ENCODE data around the gene RDH5.
"Not testable (repeated sequence)": the region's sequence is repeated elsewhere in the genome, so short reads cannot be mapped to it uniquely, and the experiment has no call there.

Gene RDH5

GRCh38 chr12:55746174-55746912 lies 26.1 kb downstream of the RDH5 start:
- Mint-ChIP-seq H3K36me3 (ENCODE audit: low read depth) (peaks cover 38% of the 10 kb centered on the region), H3K27ac (peak overlapping the region; percentile 81 to 96 (median 88)), H3K4me1 (peaks cover 55% of the 10 kb centered on the region), H3K9me3 (no peaks in the 10 kb centered on the region), H3K27me3 (ENCODE audit: low read depth) (no peaks in the 10 kb centered on the region), H3K4me3 (peak overlapping the region; percentile 83 to 91 (median 83))
- TF ChIP-seq CTCF (IDR thresholded peaks at IDR 0.05; ENCODE audit: unreplicated experiment in 3 of 3), result no peak

GRCh38 chr12:55746913-55747231 lies 26.7 kb downstream of the RDH5 start:
- no peak for TF ChIP-seq CTCF (IDR thresholded peaks at IDR 0.05; ENCODE audit: unreplicated experiment in 3 of 3)
- Mint-ChIP-seq H3K27me3 (ENCODE audit: low read depth) (no peaks in the 10 kb centered on the region), H3K4me1 (peaks cover 52% of the 10 kb centered on the region), H3K9me3 (no peaks in the 10 kb centered on the region), H3K36me3 (ENCODE audit: low read depth) (peaks cover 43% of the 10 kb centered on the region), H3K27ac (peak overlapping the region; percentile 81 to 96 (median 88)), H3K4me3 (peak overlapping the region in 2 of 3 experiments; percentile 24 to 91)

DNA sequence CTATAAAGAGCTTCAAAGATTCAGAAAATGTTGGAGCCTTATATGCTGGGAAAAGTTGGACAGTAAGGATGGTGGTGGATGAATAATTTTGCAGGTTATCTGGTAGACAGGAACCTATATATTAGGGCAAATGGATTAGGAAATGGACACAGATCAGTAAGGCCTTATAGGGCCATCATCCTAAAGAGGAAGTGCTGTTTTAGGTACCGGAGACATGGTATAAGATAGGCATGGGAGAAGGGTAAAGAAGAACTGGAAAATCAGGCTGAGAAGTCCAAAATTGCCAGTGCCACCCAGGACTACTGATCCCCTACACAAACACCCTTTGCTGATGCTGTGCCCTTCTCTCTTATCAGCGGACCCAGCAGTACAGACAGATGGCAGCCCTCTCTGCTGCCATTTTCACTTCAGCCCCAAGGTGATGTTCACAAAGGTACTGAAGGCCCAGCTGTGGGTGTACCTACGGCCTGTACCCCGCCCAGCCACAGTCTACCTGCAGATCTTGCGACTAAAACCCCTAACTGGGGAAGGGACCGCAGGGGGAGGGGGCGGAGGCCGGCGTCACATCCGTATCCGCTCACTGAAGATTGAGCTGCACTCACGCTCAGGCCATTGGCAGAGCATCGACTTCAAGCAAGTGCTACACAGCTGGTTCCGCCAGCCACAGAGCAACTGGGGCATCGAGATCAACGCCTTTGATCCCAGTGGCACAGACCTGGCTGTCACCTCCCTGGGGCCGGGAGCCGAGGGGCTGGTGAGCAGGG lies 28.2 kb downstream of the RDH5 start:
- Mint-ChIP-seq H3K4me3 (no peak overlapping the region), H3K4me1 (peaks cover 41% of the 10 kb centered on the region), H3K9me3 (no peaks in the 10 kb centered on the region), H3K36me3 (ENCODE audit: low read depth) (peaks cover 58% of the 10 kb centered on the region), H3K27ac (peak overlapping the region; percentile 1 to 96 (median 81)), H3K27me3 (ENCODE audit: low read depth) (no peaks in the 10 kb centered on the region)
- no peak for TF ChIP-seq CTCF (IDR thresholded peaks at IDR 0.05; ENCODE audit: unreplicated experiment in 3 of 3)

DNA sequence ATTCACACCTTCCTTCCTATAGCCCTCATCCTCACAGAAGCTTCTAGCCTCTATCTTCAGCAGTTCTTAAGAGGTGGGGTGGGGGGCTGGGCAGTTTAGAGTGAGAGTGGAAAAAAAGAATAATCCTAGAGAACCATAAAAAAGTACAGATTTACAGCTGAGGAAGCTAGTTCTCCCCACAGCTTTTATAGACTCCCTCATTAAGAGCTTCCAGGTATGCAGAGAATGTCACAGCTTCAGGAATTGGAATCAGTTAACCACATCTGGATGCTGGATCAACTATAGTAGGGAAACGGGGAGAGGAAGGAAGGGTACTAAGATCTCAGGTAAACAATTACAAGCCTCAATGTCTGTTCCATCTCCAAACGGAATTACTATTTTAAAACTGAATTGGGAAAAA lies 35.1 kb downstream of the RDH5 start:
- Mint-ChIP-seq H3K27me3 (ENCODE audit: low read depth) (no peaks in the 10 kb centered on the region), H3K36me3 (ENCODE audit: low read depth) (peaks cover 86% of the 10 kb centered on the region), H3K27ac (peak overlapping the region; percentile 16 to 66 (median 32)), H3K9me3 (no peaks in the 10 kb centered on the region), H3K4me3 (no peak overlapping the region), H3K4me1 (peaks cover 9% of the 10 kb centered on the region)
- TF ChIP-seq CTCF (IDR thresholded peaks at IDR 0.05; ENCODE audit: unreplicated experiment in 3 of 3), result no peak

DNA sequence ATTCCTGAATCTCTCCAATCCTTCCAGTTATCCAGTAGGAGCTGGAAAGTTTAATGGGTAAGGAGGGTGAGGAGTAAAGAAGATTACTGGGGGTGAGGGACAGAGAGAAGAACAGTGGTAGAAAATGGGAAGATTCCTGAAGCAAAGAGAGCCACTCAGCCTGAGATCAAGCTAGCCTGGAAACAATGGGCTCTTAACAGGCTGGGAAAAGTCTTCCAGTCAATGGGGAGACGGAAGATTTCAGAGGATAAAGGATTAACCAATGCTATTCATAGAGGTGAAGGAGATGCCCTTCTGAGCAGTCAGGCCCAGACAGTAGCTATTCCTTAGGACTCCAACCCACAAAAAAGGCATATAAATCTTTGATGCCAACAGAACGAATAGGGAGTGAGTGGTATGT lies 37.5 kb downstream of the RDH5 start:
- Mint-ChIP-seq H3K4me1 (peaks cover 9% of the 10 kb centered on the region), H3K27me3 (ENCODE audit: low read depth) (no peaks in the 10 kb centered on the region), H3K36me3 (ENCODE audit: low read depth) (peaks cover 77% of the 10 kb centered on the region), H3K27ac (peak overlapping the region in 1 of 3 experiments; percentile 66), H3K9me3 (no peaks in the 10 kb centered on the region), H3K4me3 (no peak overlapping the region)
- TF ChIP-seq CTCF (IDR thresholded peaks at IDR 0.05; ENCODE audit: unreplicated experiment in 3 of 3), result no peak

DNA sequence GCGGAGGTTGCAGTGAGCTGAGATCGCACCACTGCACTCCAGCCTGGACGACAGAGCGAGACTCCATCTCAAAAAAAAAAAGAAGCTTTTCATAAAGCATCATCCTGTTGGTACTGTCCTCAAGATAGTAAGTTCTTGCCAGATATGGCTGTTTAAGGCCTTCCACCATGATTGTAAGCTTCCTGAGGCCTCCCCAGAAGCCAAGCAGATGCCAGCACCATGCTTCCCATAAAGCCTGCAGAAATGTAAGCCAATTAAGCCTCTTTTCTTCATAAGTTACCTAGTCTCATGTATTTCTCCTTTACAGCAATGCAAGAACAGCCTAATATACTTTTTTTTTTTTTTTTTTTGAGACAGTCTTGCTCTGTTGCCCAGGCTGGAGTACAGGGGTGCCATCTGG lies 38.4 kb downstream of the RDH5 start:
- H3K4me3 Mint-ChIP-seq; H3K27me3 Mint-ChIP-seq (ENCODE audit: low read depth); H3K27ac Mint-ChIP-seq; H3K9me3 Mint-ChIP-seq; H3K4me1 Mint-ChIP-seq: not testable (repeated sequence)
- peaks cover 71% of the 10 kb centered on the region for H3K36me3 Mint-ChIP-seq (ENCODE audit: low read depth)

Data from nephron (organoid).